Measurements from ENCODE around the gene SLC22A16. TPM values are rescaled to one million over a fixed set of nuclear protein-coding genes. Genes with fewer than 3 reads are reported as not detected.
A peak's percentile ranks its signal among the peaks of the same experiment; 100 is the strongest.

Gene SLC22A16
- total RNA-seq, 2 experiments from 2014 or later = not detected

DNA sequence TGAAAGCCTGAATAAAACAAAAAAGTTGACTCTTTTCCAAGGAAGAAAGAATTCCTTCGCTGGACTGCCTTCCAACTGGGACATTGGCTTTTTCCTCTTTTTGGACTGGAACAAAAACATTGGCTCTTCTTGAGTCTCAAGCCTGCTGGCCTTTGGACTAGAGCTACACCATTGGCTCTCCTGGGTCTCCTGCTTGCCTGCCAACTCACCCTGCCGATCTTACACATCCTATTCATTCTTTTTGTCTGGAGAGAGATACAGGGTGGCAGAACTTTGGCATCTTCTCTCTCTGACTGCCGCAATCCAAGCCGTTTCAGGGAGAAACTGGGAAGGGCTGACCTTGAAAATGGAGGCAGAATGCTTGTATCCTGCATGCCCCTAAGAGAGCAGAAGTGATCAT lies 81.2 kb downstream of the SLC22A16 start:
- H3K27ac Mint-ChIP-seq = no peak overlapping the region
- peaks cover 8% of the 10 kb centered on the region for H3K4me1 Mint-ChIP-seq
- no peaks in the 10 kb centered on the region for H3K36me3 Mint-ChIP-seq
- H3K4me3 Mint-ChIP-seq = no peak overlapping the region
- no peaks in the 10 kb centered on the region for H3K9me3 Mint-ChIP-seq
- DNase-seq = no peak
- no peaks in the 10 kb centered on the region for H3K27me3 Mint-ChIP-seq
- ATAC-seq (ENCODE audit: low read depth) = no peak
- POLR2A ChIA-PET = no interaction called here

DNA sequence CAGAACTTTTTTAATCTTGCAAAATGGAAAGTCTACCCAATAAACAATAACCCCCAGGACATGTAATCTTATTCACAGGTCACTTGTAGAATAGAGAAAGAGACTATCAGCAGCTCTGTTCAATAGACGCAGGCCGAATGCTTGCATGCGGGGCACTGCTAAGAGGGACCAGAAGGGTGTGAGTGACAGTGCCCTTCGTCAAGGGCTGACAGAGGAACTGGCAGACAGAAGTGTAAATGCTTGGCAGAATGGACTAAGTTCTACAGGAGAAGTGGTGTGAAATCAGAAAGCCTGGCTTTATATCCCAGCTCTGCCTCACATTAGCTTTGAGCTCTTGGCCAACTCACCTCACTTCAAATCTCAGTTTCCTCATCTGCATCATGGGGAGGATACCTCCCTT lies 82.0 kb downstream of the SLC22A16 start:
- Mint-ChIP-seq H3K36me3 (no peaks in the 10 kb centered on the region), H3K27ac (no peak overlapping the region), H3K27me3 (no peaks in the 10 kb centered on the region), H3K4me3 (no peak overlapping the region), H3K9me3 (no peaks in the 10 kb centered on the region), H3K4me1 (peaks cover 16% of the 10 kb centered on the region)
- no peak for ATAC-seq (ENCODE audit: low read depth)
- POLR2A ChIA-PET = no interaction called here
- no peak for DNase-seq

GRCh38 chr6:110392727-110393126 lies 83.7 kb downstream of the SLC22A16 start:
- no peaks in the 10 kb centered on the region for H3K9me3 Mint-ChIP-seq
- H3K36me3 Mint-ChIP-seq = peaks cover 1% of the 10 kb centered on the region
- DNase-seq (no peak), ATAC-seq (ENCODE audit: low read depth) (no peak)
- no peak overlapping the region for H3K4me3 Mint-ChIP-seq
- peaks cover 15% of the 10 kb centered on the region for H3K4me1 Mint-ChIP-seq
- no peak overlapping the region for H3K27ac Mint-ChIP-seq
- no peaks in the 10 kb centered on the region for H3K27me3 Mint-ChIP-seq
- POLR2A ChIA-PET = no interaction called here

DNA sequence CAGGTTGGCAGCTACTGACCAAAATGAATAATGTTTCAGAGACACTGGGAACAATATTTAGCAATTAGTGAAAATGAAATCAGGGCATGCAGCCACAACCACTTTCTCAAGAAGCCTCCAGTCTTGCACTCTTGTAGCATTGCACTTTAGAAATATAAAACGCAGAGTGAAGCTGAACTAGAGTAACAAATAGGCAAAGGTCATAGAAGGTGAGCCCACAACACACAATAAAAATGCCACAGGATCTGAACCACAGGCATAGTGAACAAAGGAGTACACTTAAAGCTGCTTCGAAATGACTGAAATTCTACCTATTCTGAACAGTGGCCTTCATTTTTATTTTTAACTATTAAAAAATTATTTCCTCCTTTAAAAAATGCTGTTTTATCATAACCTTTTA lies 86.0 kb downstream of the SLC22A16 start:
- peak overlapping the region; percentile 23 for H3K4me3 Mint-ChIP-seq
- no peaks in the 10 kb centered on the region for H3K9me3 Mint-ChIP-seq
- peaks cover 1% of the 10 kb centered on the region for H3K36me3 Mint-ChIP-seq
- ATAC-seq (ENCODE audit: low read depth) (peak; percentile 39), DNase-seq (no peak)
- POLR2A ChIA-PET = interaction anchor here (1.1 to 2.8 kb wide), 3 partner anchors 24 to 351 kb away, joined by 4 to 17 read pairs (median 15); partner anchors contain the start of genes CDC40 and WASF1
- H3K4me1 Mint-ChIP-seq = peaks cover 15% of the 10 kb centered on the region
- H3K27me3 Mint-ChIP-seq = no peaks in the 10 kb centered on the region
- H3K27ac Mint-ChIP-seq = peak overlapping the region; percentile 84

GRCh38 chr6:110389689-110390382 lies 86.6 kb downstream of the SLC22A16 start:
- Mint-ChIP-seq H3K27ac (peak overlapping the region; percentile 84), H3K4me3 (peak overlapping the region; percentile 59), H3K36me3 (peaks cover 1% of the 10 kb centered on the region)

DNA sequence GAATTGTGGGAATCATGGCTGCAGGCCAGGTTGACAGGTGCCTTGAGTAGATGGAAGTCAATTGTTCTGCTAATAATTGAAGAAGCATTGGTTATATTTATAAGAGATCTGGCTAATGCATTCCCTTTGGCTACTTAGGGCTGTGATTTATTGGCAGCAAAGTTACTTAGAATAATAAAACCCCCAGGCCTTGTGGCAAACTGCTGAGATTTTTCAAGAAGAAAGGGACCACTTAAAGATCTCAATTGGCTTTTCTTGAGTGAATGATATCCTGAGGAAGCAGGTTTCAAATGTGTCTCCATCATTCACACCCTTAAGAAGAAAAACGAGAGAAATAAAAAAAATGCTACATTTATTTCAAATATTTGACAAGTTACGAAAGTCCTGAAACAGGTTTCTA lies 88.4 kb downstream of the SLC22A16 start:
- DNase-seq (no peak), ATAC-seq (ENCODE audit: low read depth) (no peak)
- H3K27me3 Mint-ChIP-seq = no peaks in the 10 kb centered on the region
- POLR2A ChIA-PET = no interaction called here
- H3K9me3 Mint-ChIP-seq = no peaks in the 10 kb centered on the region
- peaks cover 15% of the 10 kb centered on the region for H3K4me1 Mint-ChIP-seq
- H3K27ac Mint-ChIP-seq = no peak overlapping the region
- no peak overlapping the region for H3K4me3 Mint-ChIP-seq
- peaks cover 1% of the 10 kb centered on the region for H3K36me3 Mint-ChIP-seq

More at GRCh38 chr6:110389689-110390382, 86.6 kb downstream of the SLC22A16 start:
- ATAC-seq (ENCODE audit: low read depth) (peak; percentile 26), DNase-seq (no peak)
- Mint-ChIP-seq H3K27me3 (no peaks in the 10 kb centered on the region), H3K4me1 (peaks cover 15% of the 10 kb centered on the region), H3K9me3 (no peaks in the 10 kb centered on the region)
- POLR2A ChIA-PET = interaction anchor here (1.1 to 2.8 kb wide), 3 partner anchors 24 to 350 kb away, joined by 4 to 17 read pairs (median 15); partner anchors contain the start of genes CDC40 and WASF1

- Mint-ChIP-seq H3K4me1 (peaks cover 12% of the 10 kb centered on the region), H3K27ac (no peak overlapping the region), H3K27me3 (peaks cover 5% of the 10 kb centered on the region), H3K4me3 (no peak overlapping the region), H3K36me3 (peaks cover 1% of the 10 kb centered on the region), H3K9me3 (peaks cover 2% of the 10 kb centered on the region)
- POLR2A ChIA-PET = no interaction called here
- no peak for ATAC-seq (ENCODE audit: low read depth)
- no peak for DNase-seq
Observed at GRCh38 chr6:110385458-110385863, 91.0 kb downstream of the SLC22A16 start.

DNA sequence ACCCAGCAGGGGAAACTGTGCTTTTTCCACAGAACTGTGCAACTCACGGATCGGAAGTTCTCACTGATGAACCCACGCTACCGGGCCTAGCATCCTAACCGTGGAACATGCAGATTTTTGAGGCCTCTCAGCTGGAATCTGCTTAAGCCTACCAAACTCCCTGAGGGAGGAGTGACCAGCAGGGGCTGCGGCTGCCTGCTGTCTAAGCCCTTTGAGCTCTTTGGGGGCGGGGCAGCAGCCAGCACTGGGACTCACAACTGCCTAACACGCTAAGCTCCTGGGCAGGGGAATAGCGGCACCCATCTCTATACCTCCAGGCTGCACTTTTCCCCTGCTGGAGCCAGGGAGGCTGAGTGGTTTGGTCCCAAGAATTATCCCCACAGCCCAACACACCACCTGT lies 97.9 kb downstream of the SLC22A16 start:
- Mint-ChIP-seq H3K27ac (no peak overlapping the region), H3K4me3 (no peak overlapping the region), H3K9me3 (peaks cover 5% of the 10 kb centered on the region), H3K4me1 (no peaks in the 10 kb centered on the region), H3K27me3 (peaks cover 7% of the 10 kb centered on the region), H3K36me3 (no peaks in the 10 kb centered on the region)
- POLR2A ChIA-PET = no interaction called here
- DNase-seq = no peak
- ATAC-seq (ENCODE audit: low read depth) = no peak

Other genes with a start within 250 kb of the SLC22A16 start
- gene METTL24, start 118.3 kb downstream of the SLC22A16 start, total RNA-seq = 1 to 10 TPM in 1 of 2 experiments, under 1 TPM in 1; 0.55 to 1.4 TPM
- not detected for gene DDO, start 61.0 kb downstream of the SLC22A16 start, total RNA-seq